Endothelial cell (in vitro differentiated cells): Measurements from ENCODE around the gene FSTL1. TPM values are rescaled to one million over a fixed set of nuclear protein-coding genes. Genes with fewer than 3 reads are reported as not detected.

Experiments
- DNase-seq: peaks from one replicate; pipeline ENCODE4 v3.0.0; 2021; ENCODE audit warnings: low spot score
- H3K27ac Mint-ChIP-seq: one replicate; pipeline ENCODE4 v1.8.0; 2021; ENCODE audit warnings: mixed read lengths, inconsistent platforms; ENCODE audit not compliant: unreplicated experiment
- H3K27me3 Mint-ChIP-seq: one replicate; pipeline ENCODE4 v1.8.0; 2021; ENCODE audit warnings: mild to moderate bottlenecking, moderate library complexity, mixed read lengths, inconsistent platforms; ENCODE audit not compliant: unreplicated experiment
- H3K36me3 Mint-ChIP-seq: one replicate; pipeline ENCODE4 v1.8.0; 2021; ENCODE audit warnings: mild to moderate bottlenecking, low read depth, mixed read lengths, inconsistent platforms; ENCODE audit not compliant: unreplicated experiment
- H3K4me1 Mint-ChIP-seq: one replicate; pipeline ENCODE4 v1.8.0; 2021; ENCODE audit warnings: mild to moderate bottlenecking, mixed read lengths, inconsistent platforms; ENCODE audit not compliant: unreplicated experiment
- H3K4me3 Mint-ChIP-seq: one replicate; pipeline ENCODE4 v1.8.0; 2021; ENCODE audit warnings: mild to moderate bottlenecking, mixed read lengths, inconsistent platforms; ENCODE audit not compliant: unreplicated experiment
- H3K9me3 Mint-ChIP-seq: one replicate; pipeline ENCODE4 v1.8.0; 2021; ENCODE audit warnings: mixed read lengths, inconsistent platforms; ENCODE audit not compliant: unreplicated experiment
- total RNA-seq: library from RNA; stranded (reverse); fragmentation: NEBNext Ultra II Directional; extraction: Animal tissue kit (Norgen Biotek cat#: 25700); gene quantifications from one replicate; pipeline ENCODE4 v1.2.1, GENCODE V29; 2021; ENCODE audit not compliant: unreplicated experiment
- TF ChIP-seq, protein P1 (sequence below): fragments of 200-600 bp; sonication (generic); IDR thresholded peaks from one replicate; pipeline ENCODE4 v1.5.0; 2021; ENCODE audit warnings: antibody characterized with exemption; ENCODE audit not compliant: unreplicated experiment

Gene FSTL1
- total RNA-seq, 1 donor from 2014 or later: 1,211 TPM

DNA sequence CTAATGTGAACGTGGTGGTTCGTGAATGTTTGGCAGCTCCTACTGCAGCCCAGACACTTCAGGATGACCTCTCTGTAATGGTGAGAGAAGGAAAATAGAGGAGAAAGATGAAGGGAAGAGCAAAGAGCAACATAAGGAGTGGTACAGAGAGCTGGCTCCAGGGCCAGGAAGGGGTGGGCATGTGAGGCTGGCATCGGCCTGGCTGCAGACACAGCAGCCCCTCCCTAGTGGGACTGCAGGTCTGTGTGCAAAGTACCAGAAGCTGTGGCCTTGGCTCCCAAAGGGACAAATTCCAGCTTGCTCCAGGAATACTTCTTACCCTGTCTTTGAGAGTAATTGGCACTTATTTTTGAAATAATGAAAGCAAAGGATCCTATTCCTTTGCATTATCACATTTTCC lies 10.0 kb downstream of the FSTL1 start:
- Mint-ChIP-seq H3K4me1 (peaks cover 76% of the 10 kb centered on the region), H3K4me3 (peak overlapping the region; percentile 22), H3K9me3 (no peaks in the 10 kb centered on the region), H3K36me3 (peaks cover 38% of the 10 kb centered on the region), H3K27ac (peak overlapping the region; percentile 44), H3K27me3 (peaks cover 2% of the 10 kb centered on the region)
- TF ChIP-seq, protein P1, sequence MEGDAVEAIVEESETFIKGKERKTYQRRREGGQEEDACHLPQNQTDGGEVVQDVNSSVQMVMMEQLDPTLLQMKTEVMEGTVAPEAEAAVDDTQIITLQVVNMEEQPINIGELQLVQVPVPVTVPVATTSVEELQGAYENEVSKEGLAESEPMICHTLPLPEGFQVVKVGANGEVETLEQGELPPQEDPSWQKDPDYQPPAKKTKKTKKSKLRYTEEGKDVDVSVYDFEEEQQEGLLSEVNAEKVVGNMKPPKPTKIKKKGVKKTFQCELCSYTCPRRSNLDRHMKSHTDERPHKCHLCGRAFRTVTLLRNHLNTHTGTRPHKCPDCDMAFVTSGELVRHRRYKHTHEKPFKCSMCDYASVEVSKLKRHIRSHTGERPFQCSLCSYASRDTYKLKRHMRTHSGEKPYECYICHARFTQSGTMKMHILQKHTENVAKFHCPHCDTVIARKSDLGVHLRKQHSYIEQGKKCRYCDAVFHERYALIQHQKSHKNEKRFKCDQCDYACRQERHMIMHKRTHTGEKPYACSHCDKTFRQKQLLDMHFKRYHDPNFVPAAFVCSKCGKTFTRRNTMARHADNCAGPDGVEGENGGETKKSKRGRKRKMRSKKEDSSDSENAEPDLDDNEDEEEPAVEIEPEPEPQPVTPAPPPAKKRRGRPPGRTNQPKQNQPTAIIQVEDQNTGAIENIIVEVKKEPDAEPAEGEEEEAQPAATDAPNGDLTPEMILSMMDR: no peak
- DNase-seq: no peak

DNA sequence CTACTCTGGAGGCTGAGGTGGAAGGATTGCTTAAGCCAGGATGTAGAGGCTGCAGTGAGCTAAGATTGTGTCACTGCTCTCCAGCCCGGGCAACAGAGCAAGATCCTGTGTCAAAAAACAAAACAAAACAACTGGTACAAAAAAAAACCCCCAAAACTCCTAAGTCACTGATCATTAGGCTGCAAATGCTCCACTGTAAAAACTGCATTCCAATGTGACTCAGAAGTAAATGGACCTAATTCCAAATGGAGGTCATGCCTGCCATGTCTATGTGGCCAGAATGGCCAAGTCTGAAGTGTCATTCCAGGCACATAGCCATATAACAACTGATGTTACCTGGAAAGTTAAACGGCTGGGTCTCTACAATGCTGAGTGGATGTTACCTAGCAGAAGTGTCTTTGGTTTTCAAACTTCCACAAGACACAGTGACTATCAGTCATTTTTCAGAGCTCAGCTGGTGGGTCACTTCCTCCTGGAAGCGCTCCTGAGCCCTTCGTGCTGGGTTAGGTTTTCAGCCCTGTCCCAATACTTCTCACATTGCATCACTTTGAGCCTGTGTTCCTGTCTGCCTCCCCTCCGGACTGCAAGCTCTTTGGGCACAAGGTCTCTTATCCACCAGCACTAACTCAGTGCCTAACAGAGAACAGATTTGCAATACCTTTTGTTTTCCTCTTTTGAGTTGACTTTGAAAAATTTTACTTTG lies 10.6 kb downstream of the FSTL1 start:
- DNase-seq: no peak
- Mint-ChIP-seq H3K4me3 (peak overlapping the region; percentile 22), H3K27ac (peak overlapping the region; percentile 58), H3K27me3 (peaks cover 7% of the 10 kb centered on the region), H3K9me3 (no peaks in the 10 kb centered on the region), H3K4me1 (peaks cover 77% of the 10 kb centered on the region), H3K36me3 (peaks cover 42% of the 10 kb centered on the region)
- TF ChIP-seq, protein P1: no peak

DNA sequence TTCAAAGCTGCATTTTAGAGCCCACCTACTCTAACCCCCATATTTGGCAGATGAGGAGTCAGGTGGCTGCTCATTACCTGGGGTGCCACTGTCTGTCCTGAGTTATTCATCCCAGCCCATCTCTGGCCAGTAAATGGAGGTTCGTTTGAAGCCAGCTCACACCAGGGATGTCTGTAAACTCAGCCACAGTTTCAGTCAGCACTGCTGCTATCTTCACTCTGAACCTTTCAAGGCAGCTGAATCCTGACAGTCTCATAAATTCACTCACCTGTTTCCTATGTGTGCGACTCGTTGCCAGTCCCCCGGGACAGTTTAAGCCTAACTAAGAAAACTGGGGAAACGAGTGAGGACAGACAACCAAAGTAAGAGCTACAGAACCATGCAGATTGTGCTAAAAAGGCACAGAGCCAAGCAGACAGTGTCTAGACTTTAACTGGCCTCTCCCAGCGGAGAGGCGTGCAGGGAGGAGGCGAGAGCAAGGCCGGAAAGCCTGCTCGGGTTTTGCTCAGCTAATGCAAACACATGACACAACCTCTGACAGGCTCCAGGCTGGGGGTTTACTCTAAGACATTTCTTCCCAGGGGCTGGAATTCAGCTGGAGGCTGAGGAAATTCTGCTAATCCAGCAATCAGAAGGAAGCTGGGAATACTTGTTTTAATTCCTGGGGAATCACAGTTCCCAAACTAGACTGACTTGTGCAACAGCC lies 12.0 kb downstream of the FSTL1 start:
- H3K4me1 Mint-ChIP-seq: peaks cover 70% of the 10 kb centered on the region
- peaks cover 10% of the 10 kb centered on the region for H3K27me3 Mint-ChIP-seq
- H3K9me3 Mint-ChIP-seq: no peaks in the 10 kb centered on the region
- TF ChIP-seq, protein P1: no peak
- H3K27ac Mint-ChIP-seq: peak overlapping the region; percentile 70
- DNase-seq: no peak
- peak overlapping the region; percentile 37 for H3K4me3 Mint-ChIP-seq
- H3K36me3 Mint-ChIP-seq: peaks cover 46% of the 10 kb centered on the region

DNA sequence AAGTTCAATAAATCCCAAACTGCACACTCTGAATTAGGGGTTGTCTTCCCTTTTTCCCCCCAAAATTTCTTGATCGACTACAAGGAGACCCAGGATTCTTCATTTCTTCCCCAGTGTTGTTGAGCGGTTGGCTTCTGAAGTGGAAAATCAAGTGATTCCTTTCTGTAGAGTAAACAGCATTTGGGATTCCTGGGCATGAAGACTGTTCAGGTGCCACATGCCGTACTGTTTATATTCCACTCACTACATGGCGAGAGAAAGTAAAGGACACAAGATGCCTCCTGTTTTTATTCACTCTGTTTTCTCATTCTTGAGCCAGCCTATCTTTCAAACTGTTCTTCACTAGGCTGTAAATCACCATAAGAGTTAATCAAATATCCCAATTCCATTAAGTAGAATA lies 12.6 kb downstream of the FSTL1 start:
- Mint-ChIP-seq H3K27ac (peak overlapping the region; percentile 70), H3K36me3 (peaks cover 52% of the 10 kb centered on the region), H3K4me1 (peaks cover 68% of the 10 kb centered on the region), H3K27me3 (peaks cover 10% of the 10 kb centered on the region), H3K4me3 (no peak overlapping the region), H3K9me3 (no peaks in the 10 kb centered on the region)
- TF ChIP-seq, protein P1: no peak
- DNase-seq: no peak

DNA sequence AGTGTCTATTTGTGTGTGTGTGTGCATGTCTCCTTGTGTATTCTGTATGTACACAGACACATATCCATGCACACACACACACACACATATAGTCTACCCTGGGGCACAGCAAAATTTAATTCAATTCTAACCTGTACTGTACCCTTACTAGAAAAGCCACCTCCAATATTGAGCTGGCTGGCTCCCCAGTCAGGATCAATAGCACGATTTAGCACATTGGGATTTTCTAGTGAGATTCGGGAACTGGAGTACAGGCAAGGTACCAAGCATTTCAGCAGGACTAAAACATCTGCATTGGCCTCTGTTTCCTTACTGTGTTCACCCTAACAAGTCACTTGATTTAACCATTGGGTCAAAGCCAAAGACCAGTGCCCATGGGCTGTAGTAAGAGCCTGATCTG lies 13.2 kb downstream of the FSTL1 start:
- TF ChIP-seq, protein P1: no peak
- Mint-ChIP-seq H3K27ac (no peak overlapping the region), H3K9me3 (no peaks in the 10 kb centered on the region), H3K27me3 (peaks cover 10% of the 10 kb centered on the region), H3K4me3 (no peak overlapping the region), H3K36me3 (peaks cover 55% of the 10 kb centered on the region), H3K4me1 (peaks cover 69% of the 10 kb centered on the region)
- no peak for DNase-seq
